Upper lobe of left lung (tissue), 6 donors: ENCODE measurements around the gene SERPINF2. TPM values are rescaled to one million over a fixed set of nuclear protein-coding genes. Genes with fewer than 3 reads are reported as not detected.
"Not testable (repeated sequence)": the region's sequence is repeated elsewhere in the genome, so short reads cannot be mapped to it uniquely, and the experiment has no call there.

Experiments
- ATAC-seq, 2 donors: fragments of 200-7000 bp; cut with Tn5 transposase; one replicate each; pipeline ENCODE4 v1.9.1; 2022; ENCODE audit warnings: mild to moderate bottlenecking in 2 of 2, moderate library complexity in 2 of 2; ENCODE audit not compliant: low FRiP score in 2 of 2
- DNase-seq, 2 donors: peaks; one replicate each; pipeline ENCODE4 v3.0.0-alpha.2; 2019 to 2020
- H3K27ac ChIP-seq, 4 donors: fragments of 200-600 bp; sonication (generic); one replicate each; pipeline ENCODE4 v1.5.1; 2016 to 2019
- H3K27me3 ChIP-seq, 4 donors: fragments of 200-600 bp; sonication (generic); one replicate each; pipeline ENCODE4 v1.5.1; 2017 to 2019
- H3K36me3 ChIP-seq, 4 donors: fragments of 200-600 bp; sonication (generic); one replicate each; pipeline ENCODE4 v1.5.1; 2016 to 2019
- H3K4me1 ChIP-seq, 4 donors: fragments of 200-600 bp; sonication (generic); one replicate each; pipeline ENCODE4 v1.5.1; 2018 to 2019
- H3K4me3 ChIP-seq, 4 donors: fragments of 200-600 bp; sonication (generic); one replicate each; pipeline ENCODE4 v1.5.1; 2017 to 2019; ENCODE audit warnings: mild to moderate bottlenecking in 2 of 4, moderate library complexity in 1 of 4
- H3K9me3 ChIP-seq, 4 donors: fragments of 200-600 bp; sonication (generic); one replicate each; pipeline ENCODE4 v1.5.1; 2018 to 2019
- CTCF ChIP-seq, 6 experiments: fragments of 450-650 bp in 4 of 6; fragments of 200-600 bp in 2 of 6; sonication (generic) in 2 of 6; IDR thresholded peaks; one replicate each; pipeline ENCODE4 v1.5.1; 2016 to 2019; ENCODE audit warnings: antibody characterized with exemption in 6 of 6
- EP300 ChIP-seq, 4 donors: sonication (generic); formaldehyde crosslinking; IDR thresholded peaks; one replicate each; pipeline ENCODE4 v1.5.1; 2017; ENCODE audit warnings: antibody characterized with exemption in 4 of 4, control low read depth in 2 of 4
- POLR2A ChIP-seq, 4 donors: fragments of 450-650 bp; IDR thresholded peaks; one replicate each; pipeline ENCODE4 v1.5.1; 2016 to 2017; ENCODE audit warnings: antibody characterized with exemption in 4 of 4, mild to moderate bottlenecking in 2 of 4
- POLR2AphosphoS5 ChIP-seq, 2 donors: sonication (generic); formaldehyde crosslinking; IDR thresholded peaks; one replicate each; pipeline ENCODE4 v1.5.1; 2017; ENCODE audit warnings: antibody characterized with exemption in 2 of 2
- WGBS, 2 donors: methylation state at CpG; one replicate each; pipeline ENCODE4 v1.1.5; 2017 to 2018; 5-methylcytosine and 5-hydroxymethylcytosine counted together
- total RNA-seq, 6 donors: library from RNA; depleted of rRNA in 4 of 6; stranded (reverse); fragments of >200 nt in 4 of 6; gene quantifications; one replicate each; pipeline versions ENCODE4 v1.1.0 to v1.2.1, GENCODE V29; 2016 to 2021
- donor health status: DM: no; HTN: no; CAD: no; lungs with moderate emphysema.
- donor health status: DM: no; HTN: yes; CAD: no; lungs with severe emphysema.

The SERPINF2 gene
- total RNA-seq, 6 donors from 2014 or later, result 4.6 to 48.2 (median 24.6) TPM

GRCh38 chr17:1705004-1705403 lies 37.7 kb upstream of the SERPINF2 start:
- Histone ChIP-seq H3K27ac (no peak overlapping the region), H3K36me3 (peaks cover 0 to 8% (median 0%) of the 10 kb centered on the region in 4 donors), H3K4me3 (no peak overlapping the region), H3K27me3 (no peaks in the 10 kb centered on the region), H3K4me1 (peaks cover 5 to 14% (median 8%) of the 10 kb centered on the region in 4 donors), H3K9me3 (no peaks in the 10 kb centered on the region)
- TF ChIP-seq EP300 (IDR thresholded peaks at IDR 0.05) (no peak), CTCF (IDR thresholded peaks at IDR 0.05) (no peak), POLR2A (IDR thresholded peaks at IDR 0.05) (no peak), POLR2AphosphoS5 (IDR thresholded peaks at IDR 0.05) (no peak)
- no peak for ATAC-seq
- 85% methylated on average over 7 of the region's 7 CpGs for WGBS, 2 donors
- no peak for DNase-seq

- Histone ChIP-seq H3K9me3 (no peaks in the 10 kb centered on the region), H3K27me3 (no peaks in the 10 kb centered on the region), H3K27ac (no peak overlapping the region), H3K4me3 (no peak overlapping the region), H3K4me1 (peaks cover 15 to 35% (median 25%) of the 10 kb centered on the region in 4 donors), H3K36me3 (peaks cover under 1 to 18% (median 3%) of the 10 kb centered on the region in 4 donors)
- WGBS, 2 donors, result 91 to 96% methylated on average over 5 of the region's 5 CpGs
- DNase-seq (no peak), ATAC-seq (no peak)
- TF ChIP-seq EP300 (IDR thresholded peaks at IDR 0.05) (no peak), POLR2A (IDR thresholded peaks at IDR 0.05) (no peak), CTCF (IDR thresholded peaks at IDR 0.05) (no peak)
Observed at GRCh38 chr17:1707107-1707506, 35.6 kb upstream of the SERPINF2 start.

- peak overlapping the region in 1 of 4 donors; percentile 55 for H3K4me3 ChIP-seq
- not testable (repeated sequence) for H3K9me3 ChIP-seq, H3K27ac ChIP-seq, DNase-seq, H3K27me3 ChIP-seq, ATAC-seq
- peaks cover 31 to 53% (median 40%) of the 10 kb centered on the region in 4 donors for H3K4me1 ChIP-seq
- peaks cover 4 to 35% (median 19%) of the 10 kb centered on the region in 4 donors for H3K36me3 ChIP-seq
- WGBS, 2 donors, result 89 to 93% methylated on average over 10 of the region's 10 CpGs
Observed at GRCh38 chr17:1708791-1709346, 33.8 kb upstream of the SERPINF2 start.

GRCh38 chr17:1709403-1709951 lies 33.2 kb upstream of the SERPINF2 start:
- Histone ChIP-seq H3K9me3 (no peaks in the 10 kb centered on the region), H3K27me3 (no peaks in the 10 kb centered on the region), H3K36me3 (peaks cover 4 to 40% (median 19%) of the 10 kb centered on the region in 4 donors), H3K4me1 (peaks cover 37 to 59% (median 46%) of the 10 kb centered on the region in 4 donors), H3K27ac (peak overlapping the region in 3 of 4 donors; percentile 85 to 93 (median 87)), H3K4me3 (peak overlapping the region; percentile 43 to 87 (median 64))
- ATAC-seq (peak in 1 of 2 donors; percentile 26), DNase-seq (no peak)
- no peak for TF ChIP-seq EP300 (IDR thresholded peaks at IDR 0.05)
- TF ChIP-seq POLR2AphosphoS5 (IDR thresholded peaks at IDR 0.05), result no peak
- TF ChIP-seq POLR2A (IDR thresholded peaks at IDR 0.05), result no peak
- TF ChIP-seq CTCF (IDR thresholded peaks at IDR 0.05), result no peak
- 2 to 15% methylated on average over 4 to 9 of the region's 16 CpGs for WGBS, 2 donors

GRCh38 chr17:1709971-1710806 lies 32.5 kb upstream of the SERPINF2 start, which contains the start of gene TLCD2:
Gene TLCD2 (minus strand): TSS chr17:1710377. CDS start chr17:1710242, 135 bp downstream.
- Histone ChIP-seq H3K9me3 (no peaks in the 10 kb centered on the region), H3K36me3 (peaks cover 4 to 40% (median 19%) of the 10 kb centered on the region in 4 donors), H3K4me3 (peak within 1 kb of the TSS; percentile 43 to 87 (median 64)), H3K4me1 (peaks cover 44 to 64% (median 49%) of the 10 kb centered on the region in 4 donors), H3K27me3 (no peaks in the 10 kb centered on the region), H3K27ac (peak within 1 kb of the TSS; percentile 64 to 93 (median 86))
- ATAC-seq (peak; percentile 74 to 77), DNase-seq (peak; percentile 85 to 94)
- 5 to 11% methylated on average over 17 to 50 of the region's 83 CpGs for WGBS, 2 donors
- TF ChIP-seq EP300 (IDR thresholded peaks at IDR 0.05) (no peak), POLR2AphosphoS5 (IDR thresholded peaks at IDR 0.05) (peak; percentile 36 to 70), CTCF (IDR thresholded peaks at IDR 0.05) (peak in 1 of 6 experiments; percentile 19), POLR2A (IDR thresholded peaks at IDR 0.05) (peak in 2 of 4 donors; percentile 56 to 85)
